T-helper 9 cell (primary cell): Measurements from ENCODE around the gene NOS2.
"Not testable (repeated sequence)": the region's sequence is repeated elsewhere in the genome, so short reads cannot be mapped to it uniquely, and the experiment has no call there.

Experiments used
- DNase-seq: peaks from one replicate; pipeline ENCODE4 v3.0.0-alpha.2; 2020

Gene NOS2

DNA sequence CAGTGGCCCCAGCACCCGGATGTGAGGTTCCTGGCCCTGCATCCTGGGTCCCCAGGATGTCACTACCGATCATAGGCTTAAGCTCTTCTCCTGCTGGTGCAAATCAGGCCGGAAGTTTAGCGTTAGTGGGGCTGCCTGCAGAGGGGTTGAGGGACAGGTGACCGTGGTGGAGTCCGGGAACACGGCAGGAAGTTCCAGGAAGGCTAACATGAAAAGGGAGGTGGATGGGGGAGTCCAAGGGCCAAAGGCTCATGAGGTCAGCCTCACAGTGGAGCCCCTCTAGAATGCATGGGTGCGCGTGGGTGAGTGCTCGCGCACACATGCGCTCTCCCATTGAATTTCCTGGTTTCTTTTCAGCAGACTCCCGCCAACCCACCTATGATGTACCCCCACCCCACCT is 46.6 kb downstream of the NOS2 start:
- not testable (repeated sequence) for DNase-seq

DNA sequence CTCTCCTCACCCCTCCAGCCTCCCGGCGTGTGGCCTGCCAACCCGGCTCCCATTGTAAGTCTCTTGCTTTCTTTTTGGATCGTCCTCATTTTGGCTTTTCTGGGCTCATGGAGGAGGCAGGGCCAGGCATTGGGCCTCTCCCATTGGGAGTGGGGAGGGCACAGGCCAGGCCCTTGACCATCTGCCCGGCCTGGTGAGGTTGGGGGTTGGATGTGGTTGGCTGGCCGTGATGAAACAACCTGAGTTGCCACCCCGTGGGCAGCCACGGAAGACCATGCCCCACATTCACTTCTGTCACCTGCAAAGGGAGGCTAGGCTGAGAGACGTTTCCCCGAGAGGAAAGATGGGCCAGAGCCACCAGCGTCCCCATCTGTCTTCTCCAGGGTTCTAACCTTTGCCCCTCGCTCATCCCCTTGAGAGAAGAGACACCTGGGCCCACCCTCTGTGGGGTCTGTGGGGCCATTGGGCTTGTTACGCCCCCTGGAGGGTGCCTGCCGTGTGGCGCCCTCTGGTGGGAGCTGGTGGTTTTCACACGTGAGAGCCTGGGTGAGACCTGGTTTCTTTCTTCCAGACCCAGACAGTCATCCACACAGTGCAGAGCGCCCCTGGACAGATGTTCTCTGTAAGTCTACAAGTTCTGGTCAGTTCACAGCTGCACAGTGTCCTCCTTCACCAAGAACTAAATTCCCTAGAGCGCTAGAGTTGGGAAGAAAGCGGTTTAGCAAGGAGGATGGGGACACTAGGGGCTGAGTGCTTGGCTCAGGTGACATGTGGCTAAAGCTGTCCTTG is 47.3 kb downstream of the NOS2 start:
- not testable (repeated sequence) for DNase-seq

DNA sequence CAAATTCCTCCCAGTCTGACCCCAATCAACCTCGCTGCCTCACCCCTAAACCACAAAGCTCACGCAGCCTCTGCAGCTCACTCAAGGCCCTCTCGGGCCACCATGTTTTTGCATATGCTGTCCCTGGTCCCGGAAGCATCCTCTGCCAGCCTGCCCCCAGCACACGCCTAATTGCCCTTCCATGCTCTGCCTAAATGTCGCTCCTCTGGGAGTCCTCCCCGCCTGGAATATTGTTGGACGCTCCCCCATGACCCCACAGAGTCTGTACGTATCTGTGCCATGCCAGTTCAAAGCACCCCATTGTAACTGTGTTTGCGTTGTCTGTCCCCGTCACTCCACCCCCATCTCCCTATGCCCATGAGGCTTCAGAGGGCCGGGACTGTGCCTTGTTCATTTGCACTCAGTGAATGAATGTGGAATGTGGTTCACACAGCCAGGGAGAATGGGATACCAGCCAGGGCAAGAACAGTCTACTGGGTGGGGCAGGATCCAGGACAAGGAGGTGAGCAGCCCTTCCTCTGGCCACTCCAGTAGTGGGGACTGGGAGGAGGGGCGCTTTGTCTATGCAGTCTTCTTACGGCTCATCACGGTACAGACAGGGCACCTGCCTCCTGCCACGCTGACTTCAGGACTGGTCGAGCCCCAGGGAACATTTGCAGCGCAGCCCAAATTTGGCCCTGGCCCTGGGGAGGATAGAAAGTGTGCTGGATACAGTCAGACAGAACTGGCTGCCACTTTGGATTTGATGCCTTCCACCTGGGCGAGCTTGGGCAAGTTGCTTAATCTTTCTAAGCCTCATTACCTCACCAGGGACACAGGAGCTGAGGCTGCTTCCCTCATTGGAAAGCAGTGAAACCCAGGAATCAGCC is 48.5 kb downstream of the NOS2 start:
- no peak for DNase-seq

DNA sequence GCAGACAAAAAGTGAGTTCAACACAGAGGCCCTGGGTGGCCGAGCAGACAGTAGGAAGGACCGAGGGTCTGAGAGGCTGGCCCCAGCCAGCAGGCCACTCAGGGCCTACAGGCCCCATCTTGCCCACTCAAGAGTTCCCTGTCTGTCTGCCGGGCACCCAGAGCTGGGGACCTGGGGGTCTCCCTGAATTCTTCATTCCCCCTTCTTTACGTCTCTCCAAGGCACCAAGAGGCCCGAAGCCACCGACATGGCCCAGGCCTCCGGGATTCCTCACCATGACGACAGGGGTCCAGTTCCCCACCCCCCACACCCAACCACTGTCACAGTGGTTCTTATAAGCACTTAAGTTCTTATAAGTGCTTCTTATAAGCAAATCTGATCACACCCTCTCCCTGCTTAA is 49.2 kb downstream of the NOS2 start:
- DNase-seq, result no peak

DNA sequence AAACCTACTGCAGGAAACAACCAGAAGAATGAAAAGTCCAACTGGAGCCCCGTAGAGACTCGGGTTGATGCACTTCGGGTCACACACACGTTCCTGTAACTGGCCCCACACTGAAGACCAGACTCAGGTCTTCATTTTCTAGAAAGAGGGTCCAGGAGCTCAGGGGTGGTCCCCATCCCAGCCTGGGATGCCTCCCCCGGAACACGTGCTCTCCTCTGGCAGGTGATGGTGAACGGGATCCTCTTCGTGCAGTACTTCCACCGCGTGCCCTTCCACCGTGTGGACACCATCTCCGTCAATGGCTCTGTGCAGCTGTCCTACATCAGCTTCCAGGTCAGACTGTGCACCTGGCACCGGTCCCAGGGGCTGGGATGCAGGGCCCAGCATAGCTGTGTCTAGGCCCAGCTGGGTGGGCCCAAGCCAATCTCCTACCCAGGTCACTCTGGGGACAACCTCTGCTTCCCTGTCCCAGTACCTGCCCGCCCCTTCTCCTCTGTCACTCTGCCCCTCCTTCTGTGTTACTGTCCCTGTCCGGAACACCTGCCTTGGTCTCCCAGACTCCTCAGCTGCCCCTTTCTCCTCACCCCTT is 50.7 kb downstream of the NOS2 start:
- DNase-seq, result not testable (repeated sequence)

DNA sequence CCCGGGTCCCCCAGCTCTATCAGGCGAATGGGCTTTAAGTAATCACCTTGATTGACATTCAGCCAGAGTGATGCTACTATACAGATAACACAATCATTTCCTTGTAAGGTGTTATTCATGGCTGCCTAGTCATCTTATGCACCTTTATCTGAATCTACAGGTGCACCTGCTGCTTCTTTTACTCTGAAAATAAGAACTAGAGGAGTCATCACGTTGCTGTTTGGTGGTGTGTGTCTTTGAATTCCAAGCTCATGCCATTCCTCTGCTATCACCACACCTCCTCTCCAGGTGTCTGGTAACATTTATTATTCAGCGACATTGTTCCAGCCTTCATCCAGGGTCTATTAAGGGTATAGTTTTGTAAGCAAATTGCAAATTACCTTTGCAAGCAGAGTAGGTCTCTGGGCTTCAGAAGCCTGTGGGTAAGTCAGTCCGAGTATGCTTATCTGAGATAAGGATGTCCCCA is 51.9 kb downstream of the NOS2 start:
- DNase-seq, result no peak

DNA sequence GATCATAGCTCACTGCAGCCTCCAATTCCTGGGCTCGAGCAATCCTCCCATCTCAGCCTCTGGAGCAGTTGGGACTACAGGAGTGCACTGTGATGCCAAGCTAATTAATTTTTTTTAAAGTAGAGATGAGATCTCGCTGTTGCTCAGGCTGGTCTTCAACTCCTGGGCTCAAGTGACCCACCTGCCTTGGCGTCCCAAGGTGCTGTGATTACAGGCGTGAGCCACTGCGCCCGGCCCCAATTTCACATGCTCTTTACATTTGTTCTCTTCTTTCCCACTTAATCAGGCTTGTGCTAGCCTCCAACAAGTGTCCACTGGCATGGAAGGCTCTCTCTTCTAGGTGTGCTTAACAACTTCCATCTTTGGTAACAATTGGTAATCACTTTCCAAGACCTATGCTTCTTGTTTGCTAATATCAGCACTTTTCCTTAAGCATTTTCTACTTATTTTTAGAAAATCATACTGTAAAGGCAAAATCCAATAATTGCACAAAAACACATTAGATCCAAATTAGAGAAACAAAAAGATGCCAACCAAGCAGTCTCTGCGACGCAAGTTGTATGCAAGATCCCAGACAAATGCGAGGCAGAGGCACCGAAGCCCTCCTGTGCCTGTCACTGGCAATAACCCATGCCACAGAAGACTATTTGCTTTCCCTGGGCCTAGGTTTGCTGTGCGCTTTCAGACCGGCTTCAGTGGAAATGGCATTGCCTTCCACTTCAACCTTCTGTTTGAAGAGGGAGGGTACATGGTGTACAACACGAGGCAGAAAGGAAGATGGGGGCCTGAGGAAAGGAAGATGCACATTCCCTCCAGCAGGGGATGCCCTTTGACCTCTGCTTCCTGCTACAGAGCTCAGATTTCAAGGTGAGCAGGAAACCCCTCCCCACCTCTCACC is 52.6 kb downstream of the NOS2 start:
- DNase-seq, result no peak

DNA sequence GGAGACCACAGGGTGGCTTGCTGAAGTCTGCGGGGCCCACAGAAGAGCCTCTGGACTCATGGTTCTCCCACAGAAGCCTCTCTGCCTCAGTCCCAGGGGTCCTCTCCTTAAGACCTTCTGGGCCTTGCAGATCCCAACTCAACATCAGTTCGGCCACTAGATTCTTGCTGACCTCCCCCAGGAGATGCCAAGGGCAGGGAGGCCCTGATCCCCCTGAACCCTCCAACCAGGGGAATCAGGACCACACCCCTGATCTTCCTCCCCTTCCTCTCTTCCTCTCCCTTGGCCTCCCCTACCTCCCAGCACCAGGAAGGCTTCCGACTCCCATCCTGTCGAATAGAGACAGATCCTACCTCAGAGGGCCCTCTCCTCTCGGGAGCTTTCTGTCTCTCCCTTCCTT is 53.4 kb downstream of the NOS2 start:
- no peak for DNase-seq

DNA sequence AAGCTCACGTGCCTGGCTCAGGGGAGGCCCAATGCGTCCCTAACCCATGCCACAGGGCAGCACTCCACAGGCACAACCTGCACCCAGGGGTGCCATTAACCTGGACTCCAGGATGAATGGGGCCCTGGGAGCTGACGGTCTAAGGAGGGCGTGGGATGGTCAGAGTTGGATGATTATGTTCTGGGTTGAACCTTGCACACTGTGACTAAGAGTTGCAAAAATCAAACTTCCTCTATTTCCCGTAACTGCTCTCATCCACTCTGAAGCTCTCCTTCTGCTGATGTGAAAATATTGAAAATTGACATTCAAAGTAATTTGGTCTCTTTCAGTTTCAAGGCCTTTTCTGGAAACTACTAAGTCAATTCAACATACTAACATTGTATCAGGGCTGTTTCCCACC is 54.0 kb downstream of the NOS2 start:
- not testable (repeated sequence) for DNase-seq

DNA sequence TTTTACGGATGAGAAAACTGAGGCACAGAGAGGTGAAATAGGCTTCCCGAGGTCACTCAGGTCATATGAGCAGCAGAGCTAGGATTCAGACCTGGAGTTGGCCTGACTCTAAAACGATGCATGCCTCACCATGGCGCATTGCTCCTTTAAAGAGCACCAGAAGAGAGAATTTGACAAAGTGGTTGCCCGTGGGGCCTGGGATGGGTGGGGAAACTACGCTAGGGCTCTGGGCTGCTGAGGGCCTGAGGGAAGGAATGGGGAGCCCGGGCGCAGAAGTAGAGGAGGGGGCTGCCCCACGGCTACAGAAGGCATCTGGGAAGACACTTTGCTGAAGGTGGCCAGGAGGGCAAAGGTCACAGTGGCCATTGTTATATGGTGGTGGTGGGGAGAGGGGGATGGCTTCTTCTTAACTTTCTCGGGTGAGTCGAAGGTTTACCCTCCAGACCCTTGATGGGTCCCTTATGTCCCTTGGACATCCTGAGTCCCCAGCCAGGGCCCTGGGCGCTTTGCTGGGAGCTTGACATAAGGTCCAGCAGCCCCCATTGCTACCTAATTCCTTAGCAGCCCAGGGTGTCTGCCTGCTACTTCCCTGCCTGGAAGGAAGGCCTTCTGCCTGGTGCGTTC is 55.0 kb downstream of the NOS2 start:
- not testable (repeated sequence) for DNase-seq

DNA sequence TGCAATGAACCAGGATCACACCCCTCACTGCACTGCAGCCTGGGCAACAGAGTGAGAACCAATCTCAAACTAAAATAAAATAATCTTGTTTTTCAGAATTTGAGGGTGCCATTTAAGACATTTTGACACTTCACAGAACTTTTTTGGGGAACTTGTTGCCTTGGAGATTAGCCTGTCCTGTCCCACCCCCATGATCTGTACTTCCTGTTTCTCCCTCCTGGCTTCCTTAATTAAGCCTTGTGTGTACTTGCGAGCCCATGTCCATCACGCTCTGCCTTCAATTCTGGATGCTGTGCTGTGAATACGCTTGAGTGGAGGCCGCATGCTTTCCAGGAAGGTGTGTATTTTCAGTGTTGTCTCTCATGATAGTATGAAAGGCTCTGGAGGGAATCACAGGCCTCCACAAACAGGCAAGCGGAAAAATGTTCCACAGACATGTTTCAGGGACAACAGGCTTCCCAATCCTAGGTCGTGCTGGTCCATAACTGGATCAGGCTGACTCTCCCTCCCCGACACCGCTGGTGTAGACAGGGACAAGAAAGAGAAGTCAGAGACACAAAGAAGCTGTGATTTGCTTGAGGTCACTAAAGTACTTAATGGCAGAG is 56.9 kb downstream of the NOS2 start:
- DNase-seq, result no peak

DNA sequence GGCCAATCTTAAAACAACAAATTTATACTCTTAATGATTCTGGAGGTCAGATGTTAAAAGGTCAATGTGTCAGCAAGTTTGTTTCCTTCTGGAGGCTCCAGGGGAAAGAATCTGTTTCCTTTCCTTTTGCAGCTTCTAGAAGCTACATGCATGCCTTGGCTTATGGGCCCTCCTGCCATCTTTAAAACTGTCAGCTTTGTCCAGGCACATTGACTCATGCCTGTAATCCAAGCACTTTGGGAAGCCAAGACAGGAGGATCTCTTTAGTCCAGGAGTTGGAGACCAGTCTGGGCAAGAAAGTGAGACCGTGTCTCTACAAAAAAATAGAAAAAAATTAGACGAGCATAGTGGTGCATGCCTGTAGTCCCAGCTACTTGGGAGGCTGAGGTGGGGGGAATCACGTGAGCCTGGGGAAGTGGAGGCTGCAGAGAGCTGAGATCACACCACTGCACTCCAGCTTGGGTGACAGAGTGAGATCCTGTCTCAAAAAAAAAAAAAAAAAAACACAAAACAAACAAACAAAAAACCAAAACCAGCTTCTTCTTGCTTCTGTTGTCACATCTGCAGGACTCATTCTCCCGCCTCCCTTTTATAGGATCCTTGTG is 58.3 kb downstream of the NOS2 start:
- DNase-seq, result no peak

DNA sequence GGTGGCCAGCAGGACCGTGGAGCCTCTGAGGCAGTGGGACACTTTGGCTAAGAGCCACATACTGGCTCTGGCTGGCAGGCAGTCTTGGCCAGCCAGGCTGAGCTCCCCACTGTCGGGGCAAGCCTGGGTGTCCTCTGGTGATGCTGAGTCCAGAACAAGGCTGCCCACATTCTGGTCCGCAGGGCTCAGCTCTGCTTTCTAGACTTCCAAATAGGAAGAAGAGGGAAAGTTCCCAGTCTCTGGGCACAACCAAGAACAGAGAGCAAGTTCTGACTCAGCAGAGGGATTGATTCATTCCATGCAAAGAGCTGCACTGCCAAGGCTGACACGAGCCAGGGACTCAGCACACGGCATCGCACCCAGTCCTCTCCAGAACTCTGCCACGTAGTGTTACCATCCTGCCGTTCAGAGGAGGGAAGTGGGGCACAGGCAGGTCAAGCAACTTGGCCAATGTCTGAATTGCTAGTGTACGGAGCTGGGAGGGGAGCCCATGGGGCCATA is 58.9 kb downstream of the NOS2 start:
- no peak for DNase-seq

DNA sequence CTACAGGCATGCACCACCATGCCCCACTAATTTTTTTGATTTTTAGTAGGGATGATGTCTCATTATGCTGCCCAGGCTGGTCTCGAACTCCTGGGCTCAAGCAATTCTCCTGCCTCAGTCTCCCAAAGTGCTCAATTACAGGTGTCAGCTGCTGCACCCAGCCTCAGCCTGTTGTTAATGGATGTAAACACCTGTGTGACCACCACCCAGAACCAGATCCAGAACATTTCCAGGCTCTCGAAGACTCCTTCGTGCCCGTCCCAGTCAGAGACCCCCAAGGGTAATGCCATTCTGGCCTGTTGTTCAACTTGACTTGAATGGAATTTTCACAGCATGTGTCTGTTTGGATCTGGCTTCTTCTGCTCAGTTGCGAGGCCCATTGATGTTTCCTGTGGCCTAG is 59.8 kb downstream of the NOS2 start:
- not testable (repeated sequence) for DNase-seq

DNA sequence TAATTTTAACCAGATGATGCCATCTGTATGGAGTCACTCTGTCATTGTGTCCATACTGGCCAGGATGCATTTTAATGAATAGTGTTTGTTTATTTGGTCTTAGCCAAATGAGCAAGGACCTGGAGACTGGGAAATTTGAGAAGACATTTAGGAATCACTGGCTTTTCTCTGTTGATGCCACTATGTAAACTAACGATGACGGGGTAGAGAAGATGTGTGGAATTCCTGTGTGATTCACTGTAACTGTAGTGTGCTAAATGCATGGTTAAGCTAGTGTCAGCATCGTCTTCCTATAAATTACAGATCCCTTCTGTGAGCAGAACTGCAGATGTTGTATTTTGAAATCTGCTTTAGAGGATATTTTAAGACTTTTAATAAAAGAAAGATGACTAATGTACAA is 66.6 kb downstream of the NOS2 start:
- no peak for DNase-seq

DNA sequence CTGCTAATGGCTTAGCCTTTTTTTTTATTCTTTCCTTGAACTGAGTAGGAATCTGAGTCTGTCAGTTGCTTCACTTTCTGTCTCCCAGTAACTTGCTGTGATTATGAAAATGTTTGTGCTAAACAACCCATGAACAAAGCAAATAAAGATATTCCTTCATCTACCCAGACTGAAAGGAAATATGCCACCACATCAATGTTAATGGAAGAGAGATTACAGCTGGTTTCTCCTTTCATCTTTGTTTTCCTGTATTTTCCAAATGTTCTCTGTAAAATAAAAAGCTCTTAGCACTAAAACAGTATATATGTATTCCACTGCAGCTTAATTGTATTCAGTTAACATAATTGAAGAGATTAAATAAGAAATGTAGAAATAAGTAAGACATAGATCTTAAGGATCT is 67.6 kb downstream of the NOS2 start:
- not testable (repeated sequence) for DNase-seq

DNA sequence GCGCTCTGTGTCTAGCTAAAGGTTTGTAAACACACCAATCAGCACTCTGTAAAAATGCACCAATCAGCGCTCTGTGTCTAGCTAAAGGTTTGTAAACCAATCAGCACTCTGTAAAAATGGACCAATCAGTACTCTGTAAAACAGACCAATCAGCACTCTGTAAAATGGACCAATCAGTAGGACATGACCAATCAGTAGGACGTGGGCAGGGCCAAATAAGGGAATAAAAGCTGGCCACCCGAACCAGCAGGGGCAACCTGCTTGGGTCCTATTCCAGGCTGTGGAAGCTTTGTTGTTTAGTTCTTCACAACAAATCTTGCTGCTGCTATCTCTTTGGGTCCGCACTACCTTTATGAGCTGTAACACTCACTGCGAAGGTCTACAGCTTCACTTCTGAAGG is 74.3 kb downstream of the NOS2 start:
- not testable (repeated sequence) for DNase-seq

DNA sequence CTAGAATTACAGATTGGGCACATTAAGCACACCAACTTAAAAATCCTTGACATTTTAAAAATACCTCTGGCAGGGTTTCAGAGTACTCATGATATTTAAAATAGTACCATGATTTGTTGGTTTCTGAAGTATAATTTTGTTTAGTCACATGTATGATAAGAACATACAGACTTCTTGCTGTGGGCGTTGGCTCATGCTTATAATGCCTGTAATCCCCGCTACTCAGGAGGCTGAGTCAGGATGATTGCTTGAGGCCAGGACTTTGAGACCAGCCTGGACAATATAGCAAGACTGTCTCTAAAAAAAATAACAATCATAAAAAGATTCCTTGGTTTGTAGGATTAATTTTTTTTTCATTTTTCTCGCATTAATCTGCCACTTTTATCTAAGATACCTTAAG is 78.5 kb downstream of the NOS2 start:
- DNase-seq, result no peak
